ENCODE measurements around the gene ICOSLG.
"Not testable (repeated sequence)": the region's sequence is repeated elsewhere in the genome, so short reads cannot be mapped to it uniquely, and the experiment has no call there.

Gene ICOSLG

GRCh38 chr21:44220674-44221073 lies 20.1 kb downstream of the ICOSLG start:
- not testable (repeated sequence) for H2BK5ac ChIP-seq (ENCODE audit: low read depth, low read length, poor library complexity, severe bottlenecking); H3K9ac ChIP-seq (ENCODE audit: low read length); H3K23ac ChIP-seq (ENCODE audit: low read length in 2 of 2); DNase-seq; H3K18ac ChIP-seq (ENCODE audit: low read depth in 1 of 2, low read length in 2 of 2); H3K4ac ChIP-seq (ENCODE audit: low read depth in 1 of 2, low read length in 2 of 2); H2BK15ac ChIP-seq (ENCODE audit: low read depth, poor library complexity, severe bottlenecking); H3K4me3 ChIP-seq (ENCODE audit: insufficient read depth in 1 of 2, low read depth in 1 of 2, low read length in 2 of 2); H3K14ac ChIP-seq (ENCODE audit: low read length in 2 of 2); H3K79me1 ChIP-seq (replicated peaks; ENCODE audit: low read length, poor library complexity, severe bottlenecking); H4K8ac ChIP-seq (ENCODE audit: low read length); H3K36me3 ChIP-seq (ENCODE audit: control insufficient read depth in 1 of 2, insufficient read depth in 2 of 2, low read depth in 1 of 2, low read length in 2 of 2); H2AFZ ChIP-seq (ENCODE audit: low read depth, low read length); H3K9me3 ChIP-seq (ENCODE audit: control insufficient read depth, low read length); H3K27me3 ChIP-seq (ENCODE audit: control insufficient read depth in 1 of 2, insufficient read depth in 1 of 2, low read length in 2 of 2); H3K4me2 ChIP-seq (ENCODE audit: low read length, poor library complexity, severe bottlenecking); H2BK12ac ChIP-seq (ENCODE audit: low read length in 2 of 2); H3K27ac ChIP-seq (ENCODE audit: low read length, poor library complexity, severe bottlenecking); H3K4me1 ChIP-seq (ENCODE audit: control insufficient read depth, insufficient read depth, low read depth, low read length); H4K91ac ChIP-seq (ENCODE audit: low read length); H2AK5ac ChIP-seq (ENCODE audit: low read length, severe bottlenecking); H2BK120ac ChIP-seq (ENCODE audit: low read depth, low read length)
- WGBS = no CpG with 5 or more reads among the region's 18 CpGs

- not testable (repeated sequence) for H3K9ac ChIP-seq (ENCODE audit: low read length); H3K23ac ChIP-seq (ENCODE audit: low read length in 2 of 2); H2BK12ac ChIP-seq (ENCODE audit: low read length in 2 of 2); H3K27me3 ChIP-seq (ENCODE audit: control insufficient read depth in 1 of 2, insufficient read depth in 1 of 2, low read length in 2 of 2); H3K4me3 ChIP-seq (ENCODE audit: insufficient read depth in 1 of 2, low read depth in 1 of 2, low read length in 2 of 2); H3K4me1 ChIP-seq (ENCODE audit: control insufficient read depth, insufficient read depth, low read depth, low read length); H4K91ac ChIP-seq (ENCODE audit: low read length); H3K79me1 ChIP-seq (replicated peaks; ENCODE audit: low read length, poor library complexity, severe bottlenecking); H3K18ac ChIP-seq (ENCODE audit: low read depth in 1 of 2, low read length in 2 of 2); H2AFZ ChIP-seq (ENCODE audit: low read depth, low read length); H2BK5ac ChIP-seq (ENCODE audit: low read depth, low read length, poor library complexity, severe bottlenecking); H3K4ac ChIP-seq (ENCODE audit: low read depth in 1 of 2, low read length in 2 of 2); DNase-seq; H3K4me2 ChIP-seq (ENCODE audit: low read length, poor library complexity, severe bottlenecking); H3K9me3 ChIP-seq (ENCODE audit: control insufficient read depth, low read length); H2BK120ac ChIP-seq (ENCODE audit: low read depth, low read length); H3K14ac ChIP-seq (ENCODE audit: low read length in 2 of 2); H2AK5ac ChIP-seq (ENCODE audit: low read length, severe bottlenecking); H3K27ac ChIP-seq (ENCODE audit: low read length, poor library complexity, severe bottlenecking); H4K8ac ChIP-seq (ENCODE audit: low read length); H2BK15ac ChIP-seq (ENCODE audit: low read depth, poor library complexity, severe bottlenecking); H3K36me3 ChIP-seq (ENCODE audit: control insufficient read depth in 1 of 2, insufficient read depth in 2 of 2, low read depth in 1 of 2, low read length in 2 of 2)
- no CpG with 5 or more reads among the region's 8 CpGs for WGBS
Measured at GRCh38 chr21:44218461-44218860, 22.3 kb downstream of the ICOSLG start.

- H3K18ac ChIP-seq (ENCODE audit: low read depth in 1 of 2, low read length in 2 of 2); H4K91ac ChIP-seq (ENCODE audit: low read length); H3K4me2 ChIP-seq (ENCODE audit: low read length, poor library complexity, severe bottlenecking); H2AK5ac ChIP-seq (ENCODE audit: low read length, severe bottlenecking); H3K27ac ChIP-seq (ENCODE audit: low read length, poor library complexity, severe bottlenecking); H3K9me3 ChIP-seq (ENCODE audit: control insufficient read depth, low read length); H3K4ac ChIP-seq (ENCODE audit: low read depth in 1 of 2, low read length in 2 of 2); H3K14ac ChIP-seq (ENCODE audit: low read length in 2 of 2); H3K23ac ChIP-seq (ENCODE audit: low read length in 2 of 2); H3K4me3 ChIP-seq (ENCODE audit: insufficient read depth in 1 of 2, low read depth in 1 of 2, low read length in 2 of 2); H2BK5ac ChIP-seq (ENCODE audit: low read depth, low read length, poor library complexity, severe bottlenecking); H3K27me3 ChIP-seq (ENCODE audit: control insufficient read depth in 1 of 2, insufficient read depth in 1 of 2, low read length in 2 of 2); H3K36me3 ChIP-seq (ENCODE audit: control insufficient read depth in 1 of 2, insufficient read depth in 2 of 2, low read depth in 1 of 2, low read length in 2 of 2); H2BK120ac ChIP-seq (ENCODE audit: low read depth, low read length); H3K79me1 ChIP-seq (replicated peaks; ENCODE audit: low read length, poor library complexity, severe bottlenecking); H4K8ac ChIP-seq (ENCODE audit: low read length); DNase-seq; H2AFZ ChIP-seq (ENCODE audit: low read depth, low read length); H3K9ac ChIP-seq (ENCODE audit: low read length); H3K4me1 ChIP-seq (ENCODE audit: control insufficient read depth, insufficient read depth, low read depth, low read length); H2BK12ac ChIP-seq (ENCODE audit: low read length in 2 of 2); H2BK15ac ChIP-seq (ENCODE audit: low read depth, poor library complexity, severe bottlenecking): not testable (repeated sequence)
- WGBS = no CpG with 5 or more reads among the region's 2 CpGs
Measured at GRCh38 chr21:44211978-44212377, 28.8 kb downstream of the ICOSLG start.

- not testable (repeated sequence) for H3K9ac ChIP-seq (ENCODE audit: low read length); H2BK15ac ChIP-seq (ENCODE audit: low read depth, poor library complexity, severe bottlenecking); H3K4ac ChIP-seq (ENCODE audit: low read depth in 1 of 2, low read length in 2 of 2); H3K23ac ChIP-seq (ENCODE audit: low read length in 2 of 2); H3K9me3 ChIP-seq (ENCODE audit: control insufficient read depth, low read length); H3K14ac ChIP-seq (ENCODE audit: low read length in 2 of 2); H2AK5ac ChIP-seq (ENCODE audit: low read length, severe bottlenecking); H4K8ac ChIP-seq (ENCODE audit: low read length); H2BK12ac ChIP-seq (ENCODE audit: low read length in 2 of 2); H3K36me3 ChIP-seq (ENCODE audit: control insufficient read depth in 1 of 2, insufficient read depth in 2 of 2, low read depth in 1 of 2, low read length in 2 of 2); H3K18ac ChIP-seq (ENCODE audit: low read depth in 1 of 2, low read length in 2 of 2); H3K4me3 ChIP-seq (ENCODE audit: insufficient read depth in 1 of 2, low read depth in 1 of 2, low read length in 2 of 2); H3K27ac ChIP-seq (ENCODE audit: low read length, poor library complexity, severe bottlenecking); H2BK5ac ChIP-seq (ENCODE audit: low read depth, low read length, poor library complexity, severe bottlenecking); H2BK120ac ChIP-seq (ENCODE audit: low read depth, low read length); DNase-seq; H3K4me1 ChIP-seq (ENCODE audit: control insufficient read depth, insufficient read depth, low read depth, low read length); H3K4me2 ChIP-seq (ENCODE audit: low read length, poor library complexity, severe bottlenecking); H4K91ac ChIP-seq (ENCODE audit: low read length); H3K79me1 ChIP-seq (replicated peaks; ENCODE audit: low read length, poor library complexity, severe bottlenecking); H2AFZ ChIP-seq (ENCODE audit: low read depth, low read length); H3K27me3 ChIP-seq (ENCODE audit: control insufficient read depth in 1 of 2, insufficient read depth in 1 of 2, low read length in 2 of 2)
- WGBS = no CpG with 5 or more reads among the region's 3 CpGs
Measured at GRCh38 chr21:44211574-44211973, 29.2 kb downstream of the ICOSLG start.
